ENCODE data around the gene TSPAN9. TPM values are rescaled to one million over a fixed set of nuclear protein-coding genes. Genes with fewer than 3 reads are reported as not detected.

Gene TSPAN9
- total RNA-seq, 1 donor from 2014 or later, result 114 TPM

DNA sequence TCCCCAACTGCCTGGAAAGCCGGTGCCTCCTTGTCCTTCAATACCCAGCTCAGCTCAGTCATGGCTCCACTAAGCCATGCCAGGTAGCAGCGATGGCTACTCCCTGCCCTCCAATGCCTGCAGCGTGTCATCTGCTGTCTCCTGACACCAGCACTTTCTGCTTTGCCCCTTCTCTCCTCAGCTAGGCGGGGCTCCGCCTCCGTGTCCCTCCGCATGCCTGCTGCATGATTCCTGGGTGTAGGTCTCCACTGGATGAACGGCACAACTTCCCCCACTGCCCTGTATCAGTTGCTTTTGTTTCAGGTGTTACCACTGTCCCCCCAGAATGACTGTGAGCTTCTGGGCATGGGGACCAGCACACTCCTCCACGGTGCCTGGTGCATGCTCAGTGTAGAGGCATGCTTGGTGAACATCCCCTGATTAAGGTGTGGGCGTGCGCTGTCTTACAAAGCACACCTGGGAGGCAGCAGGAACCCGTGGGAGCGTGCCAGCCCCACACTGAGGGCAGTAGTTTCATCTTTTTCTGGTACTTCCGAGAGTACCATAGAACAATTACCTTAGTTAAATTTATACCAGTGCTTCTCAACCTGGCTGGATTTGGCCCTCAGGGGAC lies 234.4 kb downstream of the TSPAN9 start:
- no peaks in the 10 kb centered on the region for H3K36me3 Mint-ChIP-seq (ENCODE audit: unreplicated experiment)
- H3K27ac Mint-ChIP-seq (ENCODE audit: unreplicated experiment), result no peak overlapping the region
- peaks cover 8% of the 10 kb centered on the region for H3K4me1 Mint-ChIP-seq (ENCODE audit: unreplicated experiment)
- no peak overlapping the region for H3K4me3 Mint-ChIP-seq (ENCODE audit: unreplicated experiment)
- DNase-seq (ENCODE audit: extremely low spot score, unreplicated experiment), result no peak
- H3K9me3 Mint-ChIP-seq (ENCODE audit: unreplicated experiment), result no peaks in the 10 kb centered on the region
- peaks cover 62% of the 10 kb centered on the region for H3K27me3 Mint-ChIP-seq (ENCODE audit: unreplicated experiment)
- TF ChIP-seq, protein P1, sequence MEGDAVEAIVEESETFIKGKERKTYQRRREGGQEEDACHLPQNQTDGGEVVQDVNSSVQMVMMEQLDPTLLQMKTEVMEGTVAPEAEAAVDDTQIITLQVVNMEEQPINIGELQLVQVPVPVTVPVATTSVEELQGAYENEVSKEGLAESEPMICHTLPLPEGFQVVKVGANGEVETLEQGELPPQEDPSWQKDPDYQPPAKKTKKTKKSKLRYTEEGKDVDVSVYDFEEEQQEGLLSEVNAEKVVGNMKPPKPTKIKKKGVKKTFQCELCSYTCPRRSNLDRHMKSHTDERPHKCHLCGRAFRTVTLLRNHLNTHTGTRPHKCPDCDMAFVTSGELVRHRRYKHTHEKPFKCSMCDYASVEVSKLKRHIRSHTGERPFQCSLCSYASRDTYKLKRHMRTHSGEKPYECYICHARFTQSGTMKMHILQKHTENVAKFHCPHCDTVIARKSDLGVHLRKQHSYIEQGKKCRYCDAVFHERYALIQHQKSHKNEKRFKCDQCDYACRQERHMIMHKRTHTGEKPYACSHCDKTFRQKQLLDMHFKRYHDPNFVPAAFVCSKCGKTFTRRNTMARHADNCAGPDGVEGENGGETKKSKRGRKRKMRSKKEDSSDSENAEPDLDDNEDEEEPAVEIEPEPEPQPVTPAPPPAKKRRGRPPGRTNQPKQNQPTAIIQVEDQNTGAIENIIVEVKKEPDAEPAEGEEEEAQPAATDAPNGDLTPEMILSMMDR (IDR thresholded peaks at IDR 0.05), result no peak

DNA sequence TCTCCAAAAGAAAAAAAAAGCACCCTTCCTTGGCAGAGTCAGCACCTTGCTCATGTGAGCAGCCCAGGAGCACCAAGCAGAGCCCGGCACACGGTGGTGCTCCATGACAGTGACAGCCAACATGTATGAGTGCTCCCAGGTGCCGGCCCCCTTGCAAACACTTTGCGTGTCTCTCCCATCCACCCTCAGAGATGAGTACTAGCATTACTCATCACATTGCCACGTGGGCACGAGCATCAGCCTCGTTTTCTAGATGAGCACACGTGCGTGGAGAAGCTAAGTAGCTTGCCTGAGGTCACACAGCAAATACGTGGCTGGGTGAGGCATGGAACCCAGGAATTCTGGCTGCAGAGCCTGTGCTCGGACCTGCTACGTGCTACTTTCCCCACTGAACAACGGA lies 235.9 kb downstream of the TSPAN9 start:
- Mint-ChIP-seq H3K4me3 (ENCODE audit: unreplicated experiment) (no peak overlapping the region), H3K9me3 (ENCODE audit: unreplicated experiment) (no peaks in the 10 kb centered on the region), H3K36me3 (ENCODE audit: unreplicated experiment) (no peaks in the 10 kb centered on the region), H3K4me1 (ENCODE audit: unreplicated experiment) (peaks cover 8% of the 10 kb centered on the region), H3K27ac (ENCODE audit: unreplicated experiment) (no peak overlapping the region), H3K27me3 (ENCODE audit: unreplicated experiment) (peaks cover 63% of the 10 kb centered on the region)
- DNase-seq (ENCODE audit: extremely low spot score, unreplicated experiment), result no peak
- TF ChIP-seq, protein P1 (IDR thresholded peaks at IDR 0.05), result no peak

GRCh38 chr12:3313675-3314663 lies 236.8 kb downstream of the TSPAN9 start:
- no peak for DNase-seq (ENCODE audit: extremely low spot score, unreplicated experiment)
- TF ChIP-seq, protein P1 (IDR thresholded peaks at IDR 0.05), result peak; percentile 35
- H3K36me3 Mint-ChIP-seq (ENCODE audit: unreplicated experiment), result no peaks in the 10 kb centered on the region
- peaks cover 8% of the 10 kb centered on the region for H3K4me1 Mint-ChIP-seq (ENCODE audit: unreplicated experiment)
- no peak overlapping the region for H3K4me3 Mint-ChIP-seq (ENCODE audit: unreplicated experiment)
- H3K27me3 Mint-ChIP-seq (ENCODE audit: unreplicated experiment), result peaks cover 65% of the 10 kb centered on the region
- H3K27ac Mint-ChIP-seq (ENCODE audit: unreplicated experiment), result no peak overlapping the region
- no peaks in the 10 kb centered on the region for H3K9me3 Mint-ChIP-seq (ENCODE audit: unreplicated experiment)

- H3K4me3 Mint-ChIP-seq (ENCODE audit: unreplicated experiment), result no peak overlapping the region
- no peaks in the 10 kb centered on the region for H3K9me3 Mint-ChIP-seq (ENCODE audit: unreplicated experiment)
- no peak for DNase-seq (ENCODE audit: extremely low spot score, unreplicated experiment)
- peaks cover 65% of the 10 kb centered on the region for H3K27me3 Mint-ChIP-seq (ENCODE audit: unreplicated experiment)
- TF ChIP-seq, protein P1 (IDR thresholded peaks at IDR 0.05), result no peak
- peaks cover 8% of the 10 kb centered on the region for H3K4me1 Mint-ChIP-seq (ENCODE audit: unreplicated experiment)
- H3K27ac Mint-ChIP-seq (ENCODE audit: unreplicated experiment), result no peak overlapping the region
- H3K36me3 Mint-ChIP-seq (ENCODE audit: unreplicated experiment), result no peaks in the 10 kb centered on the region
Measured at GRCh38 chr12:3315201-3315661, 238.1 kb downstream of the TSPAN9 start.
